OCI-LY1 (cell line): ENCODE results near the gene PCDHB3.
"Not testable (repeated sequence)": the region's sequence is repeated elsewhere in the genome, so short reads cannot be mapped to it uniquely, and the experiment has no call there.

Experiments used
- H2AFZ ChIP-seq: fragments of 200-600 bp; sonication (generic), shearing (Covaris generic); 2 replicates; pipeline ENCODE4 v1.6.0; 2014; ENCODE audit warnings: antibody characterized with exemption, mild to moderate bottlenecking, low read length
- H3F3A ChIP-seq: fragments of 200-600 bp; sonication (generic), shearing (Covaris generic); 2 replicates; pipeline ENCODE4 v1.6.0; 2014; ENCODE audit warnings: mild to moderate bottlenecking, antibody characterized with exemption, low read length, moderate library complexity; ENCODE audit not compliant: insufficient read depth
- H3K27ac ChIP-seq: fragments of 200-600 bp; sonication (generic); 2 replicates; pipeline ENCODE4 v1.5.1; 2014; ENCODE audit warnings: low read length, mixed run types, mild to moderate bottlenecking, low read depth; ENCODE audit not compliant: poor library complexity, severe bottlenecking
- H3K27me3 ChIP-seq: fragments of 200-600 bp; sonication (generic); 2 replicates; pipeline ENCODE4 v1.6.0; 2014; ENCODE audit warnings: antibody characterized with exemption, mild to moderate bottlenecking, low read length, moderate library complexity; ENCODE audit not compliant: insufficient read depth
- H3K36me3 ChIP-seq: fragments of 200-600 bp; sonication (generic); 2 replicates; pipeline ENCODE4 v1.6.1; 2014; ENCODE audit warnings: mild to moderate bottlenecking, antibody characterized with exemption, low read length, moderate library complexity, mixed read lengths; ENCODE audit not compliant: insufficient read depth
- H3K4me1 ChIP-seq: fragments of 200-600 bp; sonication (generic); 2 replicates; pipeline ENCODE4 v1.5.1; 2014; ENCODE audit warnings: mild to moderate bottlenecking, low read length, moderate library complexity; ENCODE audit not compliant: insufficient read depth, severe bottlenecking
- H3K4me2 ChIP-seq: fragments of 200-600 bp; sonication (generic), shearing (Covaris generic); 2 replicates; pipeline ENCODE4 v1.6.1; 2014; ENCODE audit warnings: low read length
- H3K4me3 ChIP-seq: fragments of 200-600 bp; sonication (generic); 2 replicates; pipeline ENCODE4 v1.5.1; 2014; ENCODE audit warnings: low read length, low read depth, mild to moderate bottlenecking, mixed read lengths; ENCODE audit not compliant: poor library complexity, severe bottlenecking
- H3K79me2 ChIP-seq: fragments of 200-600 bp; shearing (Covaris generic); 2 replicates; pipeline ENCODE4 v1.6.1; 2016; ENCODE audit warnings: mixed run types, low read length, mixed read lengths; ENCODE audit not compliant: insufficient read depth
- H3K9ac ChIP-seq: fragments of 200-600 bp; sonication (generic), shearing (Covaris generic); 2 replicates; pipeline ENCODE4 v1.6.1; 2014; ENCODE audit warnings: mild to moderate bottlenecking, low read length, mixed read lengths
- H3K9me2 ChIP-seq: fragments of 200-600 bp; sonication (generic), shearing (Covaris generic); 2 replicates; pipeline ENCODE4 v1.6.1; 2014; ENCODE audit warnings: low read depth, mild to moderate bottlenecking, low read length, mixed read lengths
- H3K9me3 ChIP-seq: fragments of 200-600 bp; shearing (Covaris generic); 2 replicates; pipeline ENCODE4 v1.6.1; 2014; ENCODE audit warnings: low read length, mixed read lengths
- H4K20me1 ChIP-seq: fragments of 200-600 bp; sonication (generic), shearing (Covaris generic); 2 replicates; pipeline ENCODE4 v1.6.0; 2016; ENCODE audit warnings: mild to moderate bottlenecking, low read length; ENCODE audit not compliant: insufficient read depth
- CTCF ChIP-seq: fragments of 200-600 bp; sonication (generic), shearing (Covaris generic); IDR thresholded peaks from 2 replicates; pipeline ENCODE4 v1.5.1; 2017; ENCODE audit warnings: mild to moderate bottlenecking, antibody characterized with exemption, low read length, moderate library complexity, mixed read lengths
- EZH2 ChIP-seq: fragments of 200-600 bp; sonication (generic), shearing (Covaris generic); IDR thresholded peaks from 2 replicates; pipeline ENCODE4 v1.8.0; 2017; ENCODE audit warnings: borderline replicate concordance, mixed run types, mild to moderate bottlenecking, antibody characterized with exemption, low read length, moderate library complexity, mixed read lengths

Gene PCDHB3

GRCh38 chr5:141119250-141119649 lies 19.0 kb downstream of the PCDHB3 start:
- H3K9ac ChIP-seq, result no peak overlapping the region
- no peaks in the 10 kb centered on the region for H3K4me1 ChIP-seq
- TF ChIP-seq EZH2 (no peak), CTCF (no peak)
- no peak overlapping the region for H2AFZ ChIP-seq
- H3K27me3 ChIP-seq, result no peaks in the 10 kb centered on the region
- no peak overlapping the region for H3K4me2 ChIP-seq
- no peak overlapping the region for H3K4me3 ChIP-seq
- H3K79me2 ChIP-seq, result no peaks in the 10 kb centered on the region
- H3K27ac ChIP-seq, result no peak overlapping the region
- H3K9me3 ChIP-seq, result 0 out of 2 replicates have a peak, but pooled peaks cover 3% of the 10 kb centered on the region
- no peaks in the 10 kb centered on the region for H3K9me2 ChIP-seq
- H4K20me1 ChIP-seq, result no peaks in the 10 kb centered on the region
- no peaks in the 10 kb centered on the region for H3F3A ChIP-seq
- no peaks in the 10 kb centered on the region for H3K36me3 ChIP-seq

- Histone ChIP-seq H3K36me3 (no peaks in the 10 kb centered on the region), H3K9me3 (0 out of 2 replicates have a peak, but pooled peaks cover 2% of the 10 kb centered on the region), H3K4me3 (no peak within 1 kb of the TSS), H3K79me2 (no peaks in the 10 kb centered on the region), H3K9ac (no peak within 1 kb of the TSS), H3K9me2 (no peaks in the 10 kb centered on the region), H4K20me1 (no peaks in the 10 kb centered on the region), H2AFZ (no peak within 1 kb of the TSS), H3K27me3 (no peaks in the 10 kb centered on the region), H3K27ac (no peak within 1 kb of the TSS), H3K4me1 (no peaks in the 10 kb centered on the region), H3K4me2 (no peak within 1 kb of the TSS), H3F3A (no peaks in the 10 kb centered on the region)
- TF ChIP-seq CTCF, result no peak
- no peak for TF ChIP-seq EZH2
Observed at GRCh38 chr5:141121563-141121962, 21.3 kb downstream of the PCDHB3 start, which contains the start of gene PCDHB4. PCDHB4 (plus strand) TSS chr5:141121818; CDS start chr5:141121999, 181 bp downstream.

GRCh38 chr5:141121985-141122384 lies 21.7 kb downstream of the PCDHB3 start:
- no peaks in the 10 kb centered on the region for H3K9me2 ChIP-seq
- TF ChIP-seq EZH2 (no peak), CTCF (no peak)
- H4K20me1 ChIP-seq, result no peaks in the 10 kb centered on the region
- H3K36me3 ChIP-seq, result no peaks in the 10 kb centered on the region
- no peaks in the 10 kb centered on the region for H3F3A ChIP-seq
- no peaks in the 10 kb centered on the region for H3K27me3 ChIP-seq
- H2AFZ ChIP-seq, result no peak overlapping the region
- H3K4me2 ChIP-seq, result no peak overlapping the region
- H3K27ac ChIP-seq, result no peak overlapping the region
- no peak overlapping the region for H3K4me3 ChIP-seq
- no peaks in the 10 kb centered on the region for H3K9me3 ChIP-seq
- no peaks in the 10 kb centered on the region for H3K4me1 ChIP-seq
- H3K79me2 ChIP-seq, result no peaks in the 10 kb centered on the region
- H3K9ac ChIP-seq, result no peak overlapping the region

- not testable (repeated sequence) for H3K36me3 ChIP-seq, H3K4me3 ChIP-seq, H3K9me2 ChIP-seq, H3K9ac ChIP-seq, H3K9me3 ChIP-seq, H3K4me2 ChIP-seq, H2AFZ ChIP-seq, H3K27ac ChIP-seq, H4K20me1 ChIP-seq, H3K4me1 ChIP-seq, H3F3A ChIP-seq, H3K27me3 ChIP-seq, H3K79me2 ChIP-seq
Observed at GRCh38 chr5:141123396-141124135, 23.3 kb downstream of the PCDHB3 start.
